GM23338 (cell line): ENCODE measurements around the gene PCSK5. TPM values are rescaled to one million over a fixed set of nuclear protein-coding genes. Genes with fewer than 3 reads are reported as not detected.
"Not testable (repeated sequence)": the region's sequence is repeated elsewhere in the genome, so short reads cannot be mapped to it uniquely, and the experiment has no call there.

Source experiments
- ATAC-seq: fragments of 200-7000 bp; cut with Tn5 transposase; 3 replicates; pipeline ENCODE4 v1.9.1; 2020
- DNase-seq: peaks from one replicate; pipeline ENCODE4 v3.0.0-alpha.2; 2015; ENCODE audit warnings: low spot score
- H2AFZ ChIP-seq: fragments of 200-600 bp; sonication (generic); 2 replicates; pipeline ENCODE4 v1.8.0; 2016; ENCODE audit warnings: antibody characterized with exemption, mild to moderate bottlenecking, moderate library complexity
- H3F3A ChIP-seq: fragments of 200-600 bp; sonication (generic); replicated peaks from 2 replicates; pipeline ENCODE4 v1.8.0; 2017; ENCODE audit warnings: antibody characterized with exemption, mixed run types, low read depth
- H3K27ac ChIP-seq: fragments of 200-600 bp; sonication (generic); 2 replicates; pipeline ENCODE4 v1.6.1; 2016; ENCODE audit warnings: low read depth
- H3K27me3 ChIP-seq: fragments of 200-600 bp; sonication (generic); 2 replicates; pipeline ENCODE4 v1.8.0; 2016; ENCODE audit warnings: mild to moderate bottlenecking, mixed run types, moderate library complexity; ENCODE audit not compliant: insufficient read depth
- H3K36me3 ChIP-seq: fragments of 200-600 bp; sonication (generic); 2 replicates; pipeline ENCODE4 v1.8.0; 2016; ENCODE audit warnings: mild to moderate bottlenecking; ENCODE audit not compliant: insufficient read depth
- H3K4me1 ChIP-seq: fragments of 200-600 bp; sonication (generic); 2 replicates; pipeline ENCODE4 v1.8.0; 2016; ENCODE audit warnings: mild to moderate bottlenecking, moderate library complexity; ENCODE audit not compliant: insufficient read depth
- H3K4me2 ChIP-seq: fragments of 200-600 bp; sonication (generic); 2 replicates; pipeline ENCODE4 v1.7.1; 2017; ENCODE audit warnings: mixed run types
- H3K4me3 ChIP-seq: fragments of 200-600 bp; sonication (generic); 2 replicates; pipeline ENCODE4 v1.6.1; 2016; ENCODE audit warnings: mixed run types
- H3K79me2 ChIP-seq: fragments of 200-600 bp; sonication (generic); replicated peaks from 2 replicates; pipeline ENCODE4 v1.8.0; 2017; ENCODE audit warnings: mild to moderate bottlenecking; ENCODE audit not compliant: insufficient read depth
- H3K9me2 ChIP-seq: fragments of 200-600 bp; sonication (generic); 2 replicates; pipeline ENCODE4 v1.8.0; 2017; ENCODE audit not compliant: insufficient read depth
- H4K20me1 ChIP-seq: fragments of 200-600 bp; sonication (generic); replicated peaks from 2 replicates; pipeline ENCODE4 v1.8.0; 2017; ENCODE audit warnings: mild to moderate bottlenecking; ENCODE audit not compliant: insufficient read depth
- H3K27ac Mint-ChIP-seq: 2 replicates; pipeline ENCODE4 v1.8.0; 2020; ENCODE audit warnings: inconsistent platforms, mild to moderate bottlenecking, moderate library complexity, mixed read lengths
- H3K27me3 Mint-ChIP-seq: 3 replicates; pipeline ENCODE4 v1.8.0; 2022; ENCODE audit warnings: low read depth, mild to moderate bottlenecking, moderate library complexity, mixed read lengths, inconsistent platforms; ENCODE audit not compliant: insufficient read depth, poor library complexity
- H3K36me3 Mint-ChIP-seq: 3 replicates; pipeline ENCODE4 v1.8.0; 2021; ENCODE audit warnings: low read depth, mild to moderate bottlenecking, inconsistent platforms, moderate library complexity, mixed read lengths
- H3K4me1 Mint-ChIP-seq: 3 replicates; pipeline ENCODE4 v1.8.0; 2020; ENCODE audit warnings: mild to moderate bottlenecking, inconsistent platforms, mixed read lengths
- H3K4me3 Mint-ChIP-seq: 3 replicates; pipeline ENCODE4 v1.8.0; 2021; ENCODE audit warnings: moderate library complexity, mild to moderate bottlenecking, inconsistent platforms, mixed read lengths
- H3K9me3 Mint-ChIP-seq: 3 replicates; pipeline ENCODE4 v1.8.0; 2020; ENCODE audit warnings: moderate library complexity, mild to moderate bottlenecking, inconsistent platforms, mixed read lengths
- CREB1 ChIP-seq: fragments of 250-450 bp; sonication (Bioruptor Pico); IDR thresholded peaks from 2 replicates; pipeline ENCODE4 v1.5.0; 2020; ENCODE audit warnings: low read depth, mild to moderate bottlenecking, moderate library complexity
- EZH2 ChIP-seq: fragments of 200-600 bp; sonication (generic); IDR thresholded peaks from one replicate; pipeline ENCODE4 v1.8.0; 2017; ENCODE audit warnings: antibody characterized with exemption, mild to moderate bottlenecking, low read depth; ENCODE audit not compliant: unreplicated experiment
- JUNB ChIP-seq: IDR thresholded peaks from one replicate; pipeline ENCODE4 v1.6.1; 2016; ENCODE audit warnings: antibody characterized with exemption; ENCODE audit not compliant: unreplicated experiment
- NANOG ChIP-seq: IDR thresholded peaks from 2 replicates; pipeline ENCODE4 v1.6.1; 2016; ENCODE audit warnings: antibody characterized with exemption, borderline replicate concordance
- POLR2AphosphoS5 ChIP-seq: IDR thresholded peaks from 2 replicates; pipeline ENCODE4 v1.6.1; 2016; ENCODE audit warnings: antibody characterized with exemption, low read depth
- ZNF114 ChIP-seq: fragments of 250-450 bp; sonication (Bioruptor Pico); IDR thresholded peaks from 2 replicates; pipeline ENCODE4 v1.5.0; 2020; ENCODE audit warnings: mild to moderate bottlenecking, moderate library complexity
- polyA plus RNA-seq: library from polyadenylated mRNA; unstranded; fragments of >200 nt; fragmentation: Nextera tagmentation; extraction: Ambion mirVana; gene quantifications from 2 replicates; pipeline ENCODE4 v1.2.1, GENCODE V29; 2016
- total RNA-seq: library from RNA; depleted of rRNA; stranded (reverse); fragments of >200 nt; shearing (Covaris generic); gene quantifications from 2 replicates; pipeline ENCODE4 v1.2.3, GENCODE V29; 2014
- TF ChIP-seq, protein P1 (sequence below): fragments of 250-450 bp; sonication (Bioruptor Pico); IDR thresholded peaks from 2 replicates; pipeline ENCODE4 v1.5.0; 2020; ENCODE audit warnings: mild to moderate bottlenecking, moderate library complexity
- TF ChIP-seq, protein P2 (sequence below), 2 experiments: fragments of 200-600 bp in 1 of 2; sonication (generic) in 1 of 2; conservative IDR thresholded peaks; 2 replicates each; pipeline versions ENCODE4 v1.5.1 to v1.6.1; 2016 to 2017; ENCODE audit warnings: antibody characterized with exemption in 2 of 2, low read depth in 2 of 2, mild to moderate bottlenecking in 2 of 2, moderate library complexity in 1 of 2

PCSK5 gene
- total and polyA plus RNA-seq, 2 experiments from 2014 or later, result 12.3 to 34.8 TPM

DNA sequence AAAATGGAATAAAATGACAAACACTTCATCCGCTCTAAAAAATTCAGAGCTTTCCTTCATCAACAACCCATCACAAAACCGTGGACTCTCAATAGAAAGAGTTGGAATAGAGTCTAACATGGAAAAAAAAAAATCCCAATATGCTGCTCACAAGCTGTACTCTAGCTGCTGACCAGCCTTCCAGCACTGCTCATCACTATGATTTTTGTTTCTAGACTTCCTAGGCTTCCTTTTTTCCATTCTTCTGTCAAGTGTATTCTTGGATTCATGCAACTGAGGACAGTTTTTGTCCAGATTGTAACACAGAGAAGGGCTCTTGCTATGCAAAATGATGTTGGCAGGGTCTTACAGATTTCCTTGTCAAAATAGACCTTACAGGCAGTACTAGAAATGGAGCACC lies 469.3 kb downstream of the PCSK5 start:
- no peak for ATAC-seq
- Mint-ChIP-seq H3K36me3 (no peaks in the 10 kb centered on the region), H3K4me3 (no peak overlapping the region), H3K27me3 (peaks cover 1% of the 10 kb centered on the region), H3K4me1 (peaks cover 4% of the 10 kb centered on the region), H3K9me3 (no peaks in the 10 kb centered on the region), H3K27ac (no peak overlapping the region)
- Histone ChIP-seq H3K4me3 (no peak overlapping the region), H2AFZ (no peak overlapping the region), H3K79me2 (no peaks in the 10 kb centered on the region), H3K27ac (no peak overlapping the region), H4K20me1 (no peaks in the 10 kb centered on the region), H3F3A (no peaks in the 10 kb centered on the region), H3K9me2 (no peaks in the 10 kb centered on the region), H3K36me3 (no peaks in the 10 kb centered on the region), H3K4me2 (no peak overlapping the region), H3K27me3 (no peaks in the 10 kb centered on the region), H3K4me1 (peaks cover 5% of the 10 kb centered on the region; the same call in 1 of the 2 replicates)
- no peak for DNase-seq
- no peak for TF ChIP-seq ZNF114 (CRISPR knock-in tag)
- TF ChIP-seq, protein P1, sequence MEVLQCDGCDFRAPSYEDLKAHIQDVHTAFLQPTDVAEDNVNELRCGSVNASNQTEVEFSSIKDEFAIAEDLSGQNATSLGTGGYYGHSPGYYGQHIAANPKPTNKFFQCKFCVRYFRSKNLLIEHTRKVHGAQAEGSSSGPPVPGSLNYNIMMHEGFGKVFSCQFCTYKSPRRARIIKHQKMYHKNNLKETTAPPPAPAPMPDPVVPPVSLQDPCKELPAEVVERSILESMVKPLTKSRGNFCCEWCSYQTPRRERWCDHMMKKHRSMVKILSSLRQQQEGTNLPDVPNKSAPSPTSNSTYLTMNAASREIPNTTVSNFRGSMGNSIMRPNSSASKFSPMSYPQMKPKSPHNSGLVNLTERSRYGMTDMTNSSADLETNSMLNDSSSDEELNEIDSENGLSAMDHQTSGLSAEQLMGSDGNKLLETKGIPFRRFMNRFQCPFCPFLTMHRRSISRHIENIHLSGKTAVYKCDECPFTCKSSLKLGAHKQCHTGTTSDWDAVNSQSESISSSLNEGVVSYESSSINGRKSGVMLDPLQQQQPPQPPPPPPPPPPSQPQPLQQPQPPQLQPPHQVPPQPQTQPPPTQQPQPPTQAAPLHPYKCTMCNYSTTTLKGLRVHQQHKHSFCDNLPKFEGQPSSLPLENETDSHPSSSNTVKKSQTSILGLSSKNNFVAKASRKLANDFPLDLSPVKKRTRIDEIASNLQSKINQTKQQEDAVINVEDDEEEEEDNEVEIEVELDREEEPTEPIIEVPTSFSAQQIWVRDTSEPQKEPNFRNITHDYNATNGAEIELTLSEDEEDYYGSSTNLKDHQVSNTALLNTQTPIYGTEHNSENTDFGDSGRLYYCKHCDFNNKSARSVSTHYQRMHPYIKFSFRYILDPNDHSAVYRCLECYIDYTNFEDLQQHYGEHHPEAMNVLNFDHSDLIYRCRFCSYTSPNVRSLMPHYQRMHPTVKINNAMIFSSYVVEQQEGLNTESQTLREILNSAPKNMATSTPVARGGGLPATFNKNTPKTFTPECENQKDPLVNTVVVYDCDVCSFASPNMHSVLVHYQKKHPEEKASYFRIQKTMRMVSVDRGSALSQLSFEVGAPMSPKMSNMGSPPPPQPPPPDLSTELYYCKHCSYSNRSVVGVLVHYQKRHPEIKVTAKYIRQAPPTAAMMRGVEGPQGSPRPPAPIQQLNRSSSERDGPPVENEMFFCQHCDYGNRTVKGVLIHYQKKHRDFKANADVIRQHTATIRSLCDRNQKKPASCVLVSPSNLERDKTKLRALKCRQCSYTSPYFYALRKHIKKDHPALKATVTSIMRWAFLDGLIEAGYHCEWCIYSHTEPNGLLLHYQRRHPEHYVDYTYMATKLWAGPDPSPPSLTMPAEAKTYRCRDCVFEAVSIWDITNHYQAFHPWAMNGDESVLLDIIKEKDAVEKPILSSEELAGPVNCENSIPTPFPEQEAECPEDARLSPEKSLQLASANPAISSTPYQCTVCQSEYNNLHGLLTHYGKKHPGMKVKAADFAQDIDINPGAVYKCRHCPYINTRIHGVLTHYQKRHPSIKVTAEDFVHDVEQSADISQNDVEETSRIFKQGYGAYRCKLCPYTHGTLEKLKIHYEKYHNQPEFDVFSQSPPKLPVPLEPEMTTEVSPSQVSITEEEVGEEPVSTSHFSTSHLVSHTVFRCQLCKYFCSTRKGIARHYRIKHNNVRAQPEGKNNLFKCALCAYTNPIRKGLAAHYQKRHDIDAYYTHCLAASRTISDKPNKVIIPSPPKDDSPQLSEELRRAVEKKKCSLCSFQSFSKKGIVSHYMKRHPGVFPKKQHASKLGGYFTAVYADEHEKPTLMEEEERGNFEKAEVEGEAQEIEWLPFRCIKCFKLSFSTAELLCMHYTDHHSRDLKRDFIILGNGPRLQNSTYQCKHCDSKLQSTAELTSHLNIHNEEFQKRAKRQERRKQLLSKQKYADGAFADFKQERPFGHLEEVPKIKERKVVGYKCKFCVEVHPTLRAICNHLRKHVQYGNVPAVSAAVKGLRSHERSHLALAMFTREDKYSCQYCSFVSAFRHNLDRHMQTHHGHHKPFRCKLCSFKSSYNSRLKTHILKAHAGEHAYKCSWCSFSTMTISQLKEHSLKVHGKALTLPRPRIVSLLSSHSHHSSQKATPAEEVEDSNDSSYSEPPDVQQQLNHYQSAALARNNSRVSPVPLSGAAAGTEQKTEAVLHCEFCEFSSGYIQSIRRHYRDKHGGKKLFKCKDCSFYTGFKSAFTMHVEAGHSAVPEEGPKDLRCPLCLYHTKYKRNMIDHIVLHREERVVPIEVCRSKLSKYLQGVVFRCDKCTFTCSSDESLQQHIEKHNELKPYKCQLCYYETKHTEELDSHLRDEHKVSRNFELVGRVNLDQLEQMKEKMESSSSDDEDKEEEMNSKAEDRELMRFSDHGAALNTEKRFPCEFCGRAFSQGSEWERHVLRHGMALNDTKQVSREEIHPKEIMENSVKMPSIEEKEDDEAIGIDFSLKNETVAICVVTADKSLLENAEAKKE (CRISPR knock-in tag), result no peak
- TF ChIP-seq NANOG, result no peak
- TF ChIP-seq POLR2AphosphoS5, result no peak
- no peak for TF ChIP-seq EZH2
- TF ChIP-seq CREB1, result no peak
- TF ChIP-seq, protein P2, sequence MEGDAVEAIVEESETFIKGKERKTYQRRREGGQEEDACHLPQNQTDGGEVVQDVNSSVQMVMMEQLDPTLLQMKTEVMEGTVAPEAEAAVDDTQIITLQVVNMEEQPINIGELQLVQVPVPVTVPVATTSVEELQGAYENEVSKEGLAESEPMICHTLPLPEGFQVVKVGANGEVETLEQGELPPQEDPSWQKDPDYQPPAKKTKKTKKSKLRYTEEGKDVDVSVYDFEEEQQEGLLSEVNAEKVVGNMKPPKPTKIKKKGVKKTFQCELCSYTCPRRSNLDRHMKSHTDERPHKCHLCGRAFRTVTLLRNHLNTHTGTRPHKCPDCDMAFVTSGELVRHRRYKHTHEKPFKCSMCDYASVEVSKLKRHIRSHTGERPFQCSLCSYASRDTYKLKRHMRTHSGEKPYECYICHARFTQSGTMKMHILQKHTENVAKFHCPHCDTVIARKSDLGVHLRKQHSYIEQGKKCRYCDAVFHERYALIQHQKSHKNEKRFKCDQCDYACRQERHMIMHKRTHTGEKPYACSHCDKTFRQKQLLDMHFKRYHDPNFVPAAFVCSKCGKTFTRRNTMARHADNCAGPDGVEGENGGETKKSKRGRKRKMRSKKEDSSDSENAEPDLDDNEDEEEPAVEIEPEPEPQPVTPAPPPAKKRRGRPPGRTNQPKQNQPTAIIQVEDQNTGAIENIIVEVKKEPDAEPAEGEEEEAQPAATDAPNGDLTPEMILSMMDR (conservative IDR thresholded peaks at IDR 0.05; ENCODE audit: low read depth in 2 of 2), result no peak
- no peak for TF ChIP-seq JUNB

- not testable (repeated sequence) for H3K4me3 Mint-ChIP-seq, H3K27ac Mint-ChIP-seq, H3K27me3 Mint-ChIP-seq, H4K20me1 ChIP-seq, H3K9me3 Mint-ChIP-seq, H3K4me1 ChIP-seq, H3K27me3 ChIP-seq, ATAC-seq, H3K4me2 ChIP-seq, H3K4me1 Mint-ChIP-seq, H3K79me2 ChIP-seq, H3K4me3 ChIP-seq, H3K9me2 ChIP-seq, H3K27ac ChIP-seq, H3F3A ChIP-seq, DNase-seq, H3K36me3 ChIP-seq, H3K36me3 Mint-ChIP-seq
- 0 out of 2 replicates have a peak overlapping the region, but pooled peaks have one; percentile 19 for H2AFZ ChIP-seq
Measured at GRCh38 chr9:76362332-76363031, 472.0 kb downstream of the PCSK5 start.
